ENCODE data around the gene ARHGEF4.
"Not testable (repeated sequence)": the region's sequence is repeated elsewhere in the genome, so short reads cannot be mapped to it uniquely, and the experiment has no call there.

ARHGEF4 gene

GRCh38 chr2:131076707-131077106 lies 240.0 kb downstream of the ARHGEF4 start:
- TF ChIP-seq, protein P1, sequence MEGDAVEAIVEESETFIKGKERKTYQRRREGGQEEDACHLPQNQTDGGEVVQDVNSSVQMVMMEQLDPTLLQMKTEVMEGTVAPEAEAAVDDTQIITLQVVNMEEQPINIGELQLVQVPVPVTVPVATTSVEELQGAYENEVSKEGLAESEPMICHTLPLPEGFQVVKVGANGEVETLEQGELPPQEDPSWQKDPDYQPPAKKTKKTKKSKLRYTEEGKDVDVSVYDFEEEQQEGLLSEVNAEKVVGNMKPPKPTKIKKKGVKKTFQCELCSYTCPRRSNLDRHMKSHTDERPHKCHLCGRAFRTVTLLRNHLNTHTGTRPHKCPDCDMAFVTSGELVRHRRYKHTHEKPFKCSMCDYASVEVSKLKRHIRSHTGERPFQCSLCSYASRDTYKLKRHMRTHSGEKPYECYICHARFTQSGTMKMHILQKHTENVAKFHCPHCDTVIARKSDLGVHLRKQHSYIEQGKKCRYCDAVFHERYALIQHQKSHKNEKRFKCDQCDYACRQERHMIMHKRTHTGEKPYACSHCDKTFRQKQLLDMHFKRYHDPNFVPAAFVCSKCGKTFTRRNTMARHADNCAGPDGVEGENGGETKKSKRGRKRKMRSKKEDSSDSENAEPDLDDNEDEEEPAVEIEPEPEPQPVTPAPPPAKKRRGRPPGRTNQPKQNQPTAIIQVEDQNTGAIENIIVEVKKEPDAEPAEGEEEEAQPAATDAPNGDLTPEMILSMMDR (IDR thresholded peaks at IDR 0.05; ENCODE audit: extremely low read depth, insufficient read depth, missing control alignments): no peak
- no peak for DNase-seq (ENCODE audit: low spot score)
- in situ Hi-C loops (cut with MboI; ENCODE audit: low pct_unique_long_range_greater_than_20kb, low sequenced_read_pairs, unreplicated experiment): no loop called here

GRCh38 chr2:131077182-131077846 lies 240.6 kb downstream of the ARHGEF4 start:
- TF ChIP-seq, protein P1 (IDR thresholded peaks at IDR 0.05; ENCODE audit: extremely low read depth, insufficient read depth, missing control alignments): no peak
- in situ Hi-C loops (cut with MboI; ENCODE audit: low pct_unique_long_range_greater_than_20kb, low sequenced_read_pairs, unreplicated experiment): no loop called here
- DNase-seq (ENCODE audit: low spot score): no peak

- in situ Hi-C loops (cut with MboI; ENCODE audit: low pct_unique_long_range_greater_than_20kb, low sequenced_read_pairs, unreplicated experiment): no loop called here
- DNase-seq (ENCODE audit: low spot score): no peak
- TF ChIP-seq, protein P1 (IDR thresholded peaks at IDR 0.05; ENCODE audit: extremely low read depth, insufficient read depth, missing control alignments): no peak
These were observed 241.3 kb downstream of the ARHGEF4 start for GRCh38 chr2:131077966-131078365.

- DNase-seq (ENCODE audit: low spot score); in situ Hi-C loops (cut with MboI; ENCODE audit: low pct_unique_long_range_greater_than_20kb, low sequenced_read_pairs, unreplicated experiment): not testable (repeated sequence)
These were observed 243.2 kb downstream of the ARHGEF4 start for GRCh38 chr2:131079931-131080330.

- in situ Hi-C loops (cut with MboI; ENCODE audit: low pct_unique_long_range_greater_than_20kb, low sequenced_read_pairs, unreplicated experiment): no loop called here
- no peak for DNase-seq (ENCODE audit: low spot score)
- TF ChIP-seq, protein P1 (IDR thresholded peaks at IDR 0.05; ENCODE audit: extremely low read depth, insufficient read depth, missing control alignments): no peak
These were observed 244.5 kb downstream of the ARHGEF4 start for GRCh38 chr2:131081190-131081589.

DNA sequence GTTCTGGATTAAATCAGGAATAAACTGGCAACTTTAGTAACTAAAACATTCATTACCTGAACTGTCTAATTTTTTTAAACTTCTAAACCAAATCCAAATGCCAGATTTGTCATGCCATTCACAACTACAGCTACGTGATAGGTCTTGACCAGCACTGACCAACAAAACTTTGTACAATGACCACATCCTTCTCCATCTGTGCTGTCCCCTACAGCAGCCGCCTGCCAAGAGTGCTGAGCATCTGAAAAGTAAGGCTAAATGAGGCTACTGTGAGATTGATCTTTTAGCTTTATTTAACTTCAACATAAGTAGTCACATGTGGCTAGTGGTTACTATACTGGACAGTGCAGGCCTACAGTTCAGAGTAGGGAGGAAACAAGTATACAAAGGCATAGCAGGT lies 248.9 kb downstream of the ARHGEF4 start:
- TF ChIP-seq, protein P1 (IDR thresholded peaks at IDR 0.05; ENCODE audit: extremely low read depth, insufficient read depth, missing control alignments): no peak
- no peak for DNase-seq (ENCODE audit: low spot score)
- in situ Hi-C loops (cut with MboI; ENCODE audit: low pct_unique_long_range_greater_than_20kb, low sequenced_read_pairs, unreplicated experiment): no loop called here

DNA sequence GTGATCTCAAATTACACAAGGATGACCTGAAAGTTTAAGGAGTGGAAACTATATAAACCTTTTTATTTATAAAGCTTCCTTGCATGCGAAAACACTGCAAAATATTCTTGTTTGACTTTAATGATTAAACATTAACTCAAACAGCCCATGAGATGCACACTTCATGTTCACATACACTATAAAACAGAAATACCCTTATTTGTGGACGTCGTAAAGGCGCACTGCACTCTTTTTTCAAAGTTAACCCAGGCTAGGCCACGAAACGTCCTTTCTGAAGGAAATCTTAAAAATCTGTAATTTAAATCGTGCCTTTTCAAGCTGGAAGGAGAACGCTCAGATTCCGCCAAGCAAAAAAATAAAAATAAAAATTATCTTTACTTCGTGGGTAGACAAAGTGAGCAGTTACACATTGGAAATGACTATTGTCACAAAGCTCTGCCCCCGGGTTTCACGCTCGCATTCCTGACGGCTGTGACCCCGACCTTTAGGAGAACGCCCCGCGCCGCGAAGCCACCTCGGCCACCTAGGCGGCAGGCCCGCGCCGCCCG lies 255.8 kb downstream of the ARHGEF4 start:
- DNase-seq (ENCODE audit: low spot score): peak; percentile 36
- in situ Hi-C loops (cut with MboI; ENCODE audit: low pct_unique_long_range_greater_than_20kb, low sequenced_read_pairs, unreplicated experiment): no loop called here
- TF ChIP-seq, protein P1 (IDR thresholded peaks at IDR 0.05; ENCODE audit: extremely low read depth, insufficient read depth, missing control alignments): no peak
